HFFc6 (cell line): ENCODE results near the gene TOMM40. TPM values are rescaled to one million over a fixed set of nuclear protein-coding genes. Genes with fewer than 3 reads are reported as not detected.

Source experiments
- DNase-seq: peaks from one replicate; pipeline ENCODE4 v3.0.0-alpha.2; 2018
- H3K27ac Mint-ChIP-seq: 2 replicates; pipeline ENCODE4 v1.8.0; 2020; ENCODE audit warnings: mild to moderate bottlenecking, mixed read lengths
- H3K27me3 Mint-ChIP-seq: 2 replicates; pipeline ENCODE4 v1.8.0; 2021; ENCODE audit warnings: mild to moderate bottlenecking, moderate library complexity, mixed read lengths; ENCODE audit not compliant: insufficient read depth
- H3K36me3 Mint-ChIP-seq: 2 replicates; pipeline ENCODE4 v1.8.0; 2021; ENCODE audit warnings: low read depth, mixed read lengths
- H3K4me1 Mint-ChIP-seq: 2 replicates; pipeline ENCODE4 v1.8.0; 2020; ENCODE audit warnings: low read depth, mixed read lengths
- H3K4me3 Mint-ChIP-seq: 2 replicates; pipeline ENCODE4 v1.8.0; 2020; ENCODE audit warnings: mild to moderate bottlenecking, moderate library complexity, mixed read lengths
- H3K9me3 Mint-ChIP-seq: 2 replicates; pipeline ENCODE4 v1.8.0; 2020; ENCODE audit warnings: mild to moderate bottlenecking, mixed read lengths
- total RNA-seq, 6 experiments: library from RNA; stranded (reverse); fragmentation: NEBNext Ultra II Directional; extraction: Animal tissue kit (Norgen Biotek cat#: 25700); gene quantifications; 2 replicates in 1 of 6; 3 replicates in 5 of 6; pipeline ENCODE4 v1.2.3, GENCODE V29; 2021
- TF ChIP-seq, protein P1 (sequence below): fragments of 200-600 bp; sonication (generic); IDR thresholded peaks from 2 replicates; pipeline ENCODE4 v1.5.0; 2021; ENCODE audit warnings: antibody characterized with exemption, mild to moderate bottlenecking

The TOMM40 gene
- total RNA-seq, 6 experiments from 2014 or later: 79.8 to 107 (median 92.2) TPM

DNA sequence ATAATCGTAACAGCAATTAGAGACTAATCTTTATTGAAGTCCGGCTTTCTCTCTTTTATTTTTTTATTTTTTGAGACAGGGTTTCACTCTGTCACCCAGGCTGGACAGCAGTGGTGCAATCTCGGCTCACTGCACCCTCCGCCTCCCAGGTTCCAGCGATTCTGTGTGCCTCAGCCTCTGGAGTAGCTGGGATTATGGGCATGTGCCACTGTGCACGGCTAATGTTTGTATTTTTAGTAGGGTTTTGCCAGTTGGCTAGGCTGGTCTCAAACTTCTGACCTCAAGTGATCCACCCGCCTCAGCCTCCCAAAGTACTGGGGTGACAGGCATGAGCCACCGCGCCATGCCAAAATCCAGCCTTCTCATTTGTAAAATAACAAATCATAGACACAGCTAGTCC lies 58.5 kb downstream of the TOMM40 start:
- DNase-seq: no peak
- H3K4me1 Mint-ChIP-seq: peaks cover 7% of the 10 kb centered on the region; the same call in 1 of the 2 replicates
- TF ChIP-seq, protein P1, sequence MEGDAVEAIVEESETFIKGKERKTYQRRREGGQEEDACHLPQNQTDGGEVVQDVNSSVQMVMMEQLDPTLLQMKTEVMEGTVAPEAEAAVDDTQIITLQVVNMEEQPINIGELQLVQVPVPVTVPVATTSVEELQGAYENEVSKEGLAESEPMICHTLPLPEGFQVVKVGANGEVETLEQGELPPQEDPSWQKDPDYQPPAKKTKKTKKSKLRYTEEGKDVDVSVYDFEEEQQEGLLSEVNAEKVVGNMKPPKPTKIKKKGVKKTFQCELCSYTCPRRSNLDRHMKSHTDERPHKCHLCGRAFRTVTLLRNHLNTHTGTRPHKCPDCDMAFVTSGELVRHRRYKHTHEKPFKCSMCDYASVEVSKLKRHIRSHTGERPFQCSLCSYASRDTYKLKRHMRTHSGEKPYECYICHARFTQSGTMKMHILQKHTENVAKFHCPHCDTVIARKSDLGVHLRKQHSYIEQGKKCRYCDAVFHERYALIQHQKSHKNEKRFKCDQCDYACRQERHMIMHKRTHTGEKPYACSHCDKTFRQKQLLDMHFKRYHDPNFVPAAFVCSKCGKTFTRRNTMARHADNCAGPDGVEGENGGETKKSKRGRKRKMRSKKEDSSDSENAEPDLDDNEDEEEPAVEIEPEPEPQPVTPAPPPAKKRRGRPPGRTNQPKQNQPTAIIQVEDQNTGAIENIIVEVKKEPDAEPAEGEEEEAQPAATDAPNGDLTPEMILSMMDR: no peak

DNA sequence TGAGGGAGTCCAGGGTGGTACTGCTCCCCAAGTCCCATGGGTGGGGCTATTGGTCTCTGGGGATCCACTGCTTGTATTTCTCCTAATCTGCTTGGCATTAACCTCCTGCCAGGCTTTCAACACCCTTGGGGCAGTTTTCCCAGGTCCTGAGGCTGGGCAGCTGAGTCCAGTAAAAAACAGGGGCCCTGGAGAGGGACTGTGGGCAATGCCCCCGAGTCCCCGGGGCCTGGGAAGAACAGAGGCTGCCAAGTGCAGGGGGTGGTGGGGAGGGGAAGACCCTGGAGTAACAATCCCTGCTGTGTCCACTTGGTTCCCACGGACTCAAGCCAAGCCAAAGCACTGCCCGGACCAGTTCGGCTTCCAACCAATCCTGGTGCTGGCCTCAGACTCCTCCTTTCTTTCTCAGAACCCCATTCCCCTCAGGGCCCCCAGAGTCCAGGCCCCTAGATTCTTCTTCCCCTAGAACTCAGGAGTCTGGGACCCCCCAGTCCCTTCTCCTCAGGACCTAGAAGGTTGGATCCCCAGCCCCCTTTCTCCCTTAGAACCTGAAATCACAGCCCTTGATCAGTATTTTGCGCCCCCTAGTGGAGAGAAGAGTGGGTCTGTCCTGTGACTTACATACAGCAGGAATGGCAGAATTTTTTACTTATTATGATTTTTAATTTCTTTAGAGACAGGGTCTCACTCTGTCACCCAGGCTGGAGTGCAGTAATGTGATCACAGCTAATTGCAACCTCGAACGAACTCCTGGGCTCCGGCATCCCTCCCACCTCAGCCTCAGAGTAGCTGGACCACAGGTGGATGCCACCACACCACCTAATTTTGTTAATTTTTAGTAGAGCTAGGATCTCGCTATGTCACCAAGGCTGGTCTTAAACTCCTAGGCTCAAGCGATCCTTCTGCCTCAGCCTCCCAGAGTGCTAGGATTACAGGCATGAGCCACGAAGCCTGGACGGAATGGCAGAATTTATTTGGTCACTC lies 60.4 kb downstream of the TOMM40 start:
- peak overlapping the region; percentile 47; the same call in 1 of the 2 replicates for H3K4me3 Mint-ChIP-seq
- peak overlapping the region; percentile 74; the same call in 1 of the 2 replicates for H3K27ac Mint-ChIP-seq
- DNase-seq: peak; percentile 70
- H3K9me3 Mint-ChIP-seq: no peaks in the 10 kb centered on the region
- peaks cover 1% of the 10 kb centered on the region; the same call in 1 of the 2 replicates for H3K27me3 Mint-ChIP-seq
- peaks cover 16% of the 10 kb centered on the region for H3K4me1 Mint-ChIP-seq
- TF ChIP-seq, protein P1: peak; percentile 98
- peaks cover 6% of the 10 kb centered on the region for H3K36me3 Mint-ChIP-seq

More for the DNA sequence above, 58.5 kb downstream of the TOMM40 start:
- Mint-ChIP-seq H3K36me3 (no peaks in the 10 kb centered on the region; the same call in 1 of the 2 replicates), H3K4me3 (no peak overlapping the region), H3K9me3 (no peaks in the 10 kb centered on the region), H3K27ac (no peak overlapping the region), H3K27me3 (peaks cover 1% of the 10 kb centered on the region; the same call in 1 of the 2 replicates)

Other genes with a start within 250 kb of the TOMM40 start
- gene PVR, start 247.3 kb upstream of the TOMM40 start, total RNA-seq: 10 to 100 TPM; 45.9 to 76.2 (median 54.3) TPM
- 1 to 10 TPM; 1.8 to 2.5 (median 2.1) TPM for gene CEACAM19, start 219.8 kb upstream of the TOMM40 start, total RNA-seq
- not detected for gene CEACAM16, start 192.1 kb upstream of the TOMM40 start, total RNA-seq
- gene BCL3, start 142.5 kb upstream of the TOMM40 start, total RNA-seq: 10 to 100 TPM; 12.9 to 20.1 (median 16.7) TPM
- not detected for gene CBLC, start 113.4 kb upstream of the TOMM40 start, total RNA-seq
- 1 to 10 TPM; 5.5 to 6.2 (median 6.0) TPM for gene BCAM, start 82.2 kb upstream of the TOMM40 start, total RNA-seq
- 100 to 1,000 TPM; 126 to 152 (median 148) TPM for gene NECTIN2, start 45.0 kb upstream of the TOMM40 start, total RNA-seq
- gene APOE, start 14.5 kb downstream of the TOMM40 start, total RNA-seq: 1 to 10 TPM; 1.9 to 6.5 (median 2.5) TPM
- 1 to 10 TPM in 5 of 6 experiments, not detected in 1; 1.4 to 6.8 (median 2.4) TPM for gene APOC1, start 23.4 kb downstream of the TOMM40 start, total RNA-seq
- gene APOC4, start 51.0 kb downstream of the TOMM40 start, total RNA-seq: not detected
- gene APOC2, start 54.8 kb downstream of the TOMM40 start, total RNA-seq: not detected
- gene CLPTM1, start 64.1 kb downstream of the TOMM40 start, total RNA-seq: 100 to 1,000 TPM; 160 to 184 (median 172) TPM
- 10 to 100 TPM in 2 of 6 experiments, 1 to 10 TPM in 4; 6.1 to 10.8 (median 9.4) TPM for gene RELB, start 110.2 kb downstream of the TOMM40 start, total RNA-seq
- gene CLASRP, start 147.8 kb downstream of the TOMM40 start, total RNA-seq: 10 to 100 TPM; 29.9 to 42.9 (median 37.3) TPM
- gene ZNF296, start 185.2 kb downstream of the TOMM40 start, total RNA-seq: under 1 TPM; 0.57 to 0.87 (median 0.65) TPM
- gene GEMIN7, start 188.0 kb downstream of the TOMM40 start, total RNA-seq: 10 to 100 TPM; 34.3 to 43.4 (median 39.0) TPM
- gene PPP1R37, start 201.9 kb downstream of the TOMM40 start, total RNA-seq: 10 to 100 TPM; 20.4 to 27.4 (median 21.6) TPM